ENCODE data around the gene RNF14.
"Not testable (repeated sequence)": the region's sequence is repeated elsewhere in the genome, so short reads cannot be mapped to it uniquely, and the experiment has no call there.

Gene RNF14

DNA sequence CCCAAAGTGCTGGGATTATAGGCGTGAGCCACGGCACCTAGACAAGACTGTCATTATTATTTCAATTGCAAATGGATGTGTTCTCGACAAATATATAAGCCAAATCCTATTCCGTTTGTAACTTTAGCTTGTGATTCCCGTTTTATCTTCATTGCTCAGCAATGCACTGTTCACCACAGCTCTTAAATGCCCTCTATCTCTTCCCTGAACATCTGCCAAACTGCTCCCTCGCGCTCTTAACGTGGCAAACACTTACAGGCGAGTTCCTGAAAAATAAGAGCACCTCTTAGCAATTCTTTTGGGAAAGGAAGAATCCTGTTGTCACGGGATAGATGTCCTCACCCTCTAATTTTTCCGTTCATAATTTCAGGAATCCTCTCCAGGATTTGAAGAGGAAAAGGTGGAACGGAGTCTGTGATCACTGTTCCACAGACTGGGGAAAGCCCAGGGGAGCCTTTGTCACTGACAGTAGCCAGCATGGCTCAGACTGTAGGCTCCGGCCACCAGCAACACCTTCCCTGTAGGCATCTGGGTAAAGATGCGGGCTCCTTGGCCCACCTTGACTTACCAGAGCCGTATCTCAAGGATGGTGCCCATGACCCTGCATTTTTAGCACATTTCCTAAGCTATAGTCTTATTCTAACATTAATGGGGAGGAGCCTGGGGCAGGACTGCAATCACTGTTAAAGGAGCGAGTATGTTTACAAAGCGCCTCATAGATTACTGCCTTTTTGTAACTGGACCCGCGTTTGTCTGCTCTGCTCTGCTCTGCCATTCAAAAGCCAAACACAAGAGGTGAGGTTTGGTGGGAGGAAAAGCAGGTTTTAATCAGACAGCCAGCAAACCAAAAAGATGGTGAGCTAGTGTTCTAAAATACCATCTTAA lies 64.1 kb downstream of the RNF14 start:
- H2AFZ ChIP-seq: no peak overlapping the region
- H3K36me3 ChIP-seq (ENCODE audit: control insufficient read depth, insufficient read depth, low read length): no peaks in the 10 kb centered on the region
- H3K4me2 ChIP-seq (ENCODE audit: low read length): no peak overlapping the region
- H3K27me3 ChIP-seq (ENCODE audit: control insufficient read depth, insufficient read depth, low read length): no peaks in the 10 kb centered on the region
- H3K27ac ChIP-seq: no peak overlapping the region
- no peak overlapping the region for H3K4me3 ChIP-seq (ENCODE audit: low read depth, low read length)
- TF ChIP-seq CTCF (IDR thresholded peaks at IDR 0.05): no peak
- H3K9me3 ChIP-seq (ENCODE audit: control insufficient read depth, low read length): no peaks in the 10 kb centered on the region
- no peak overlapping the region for H3K9ac ChIP-seq
- no peaks in the 10 kb centered on the region for H3K79me2 ChIP-seq
- no peaks in the 10 kb centered on the region for H3K4me1 ChIP-seq

- H2AFZ ChIP-seq; H3K9ac ChIP-seq; H3K4me1 ChIP-seq; H3K9me3 ChIP-seq (ENCODE audit: control insufficient read depth, low read length); H3K36me3 ChIP-seq (ENCODE audit: control insufficient read depth, insufficient read depth, low read length); H3K4me3 ChIP-seq (ENCODE audit: low read depth, low read length); H3K27me3 ChIP-seq (ENCODE audit: control insufficient read depth, insufficient read depth, low read length); H3K27ac ChIP-seq; H3K79me2 ChIP-seq; H3K4me2 ChIP-seq (ENCODE audit: low read length): not testable (repeated sequence)
These were observed 65.0 kb downstream of the RNF14 start for GRCh38 chr5:142033632-142034567.

- no peak overlapping the region for H2AFZ ChIP-seq
- H3K36me3 ChIP-seq (ENCODE audit: control insufficient read depth, insufficient read depth, low read length): no peaks in the 10 kb centered on the region
- no peak overlapping the region for H3K4me3 ChIP-seq (ENCODE audit: low read depth, low read length)
- no peaks in the 10 kb centered on the region for H3K27me3 ChIP-seq (ENCODE audit: control insufficient read depth, insufficient read depth, low read length)
- H3K9ac ChIP-seq: no peak overlapping the region
- H3K79me2 ChIP-seq: no peaks in the 10 kb centered on the region
- H3K4me2 ChIP-seq (ENCODE audit: low read length): no peak overlapping the region
- H3K27ac ChIP-seq: no peak overlapping the region
- no peaks in the 10 kb centered on the region for H3K4me1 ChIP-seq
- H3K9me3 ChIP-seq (ENCODE audit: control insufficient read depth, low read length): no peaks in the 10 kb centered on the region
- no peak for TF ChIP-seq CTCF (IDR thresholded peaks at IDR 0.05)
These were observed 66.1 kb downstream of the RNF14 start for GRCh38 chr5:142034994-142035393.

GRCh38 chr5:142036918-142037317 lies 68.0 kb downstream of the RNF14 start:
- H3K4me3 ChIP-seq (ENCODE audit: low read depth, low read length): no peak overlapping the region
- no peaks in the 10 kb centered on the region for H3K36me3 ChIP-seq (ENCODE audit: control insufficient read depth, insufficient read depth, low read length)
- H3K4me1 ChIP-seq: no peaks in the 10 kb centered on the region
- no peak overlapping the region for H3K27ac ChIP-seq
- H3K9me3 ChIP-seq (ENCODE audit: control insufficient read depth, low read length): no peaks in the 10 kb centered on the region
- no peaks in the 10 kb centered on the region for H3K27me3 ChIP-seq (ENCODE audit: control insufficient read depth, insufficient read depth, low read length)
- TF ChIP-seq CTCF (IDR thresholded peaks at IDR 0.05): no peak
- H3K79me2 ChIP-seq: no peaks in the 10 kb centered on the region
- H3K9ac ChIP-seq: no peak overlapping the region
- no peak overlapping the region for H3K4me2 ChIP-seq (ENCODE audit: low read length)
- no peak overlapping the region for H2AFZ ChIP-seq

DNA sequence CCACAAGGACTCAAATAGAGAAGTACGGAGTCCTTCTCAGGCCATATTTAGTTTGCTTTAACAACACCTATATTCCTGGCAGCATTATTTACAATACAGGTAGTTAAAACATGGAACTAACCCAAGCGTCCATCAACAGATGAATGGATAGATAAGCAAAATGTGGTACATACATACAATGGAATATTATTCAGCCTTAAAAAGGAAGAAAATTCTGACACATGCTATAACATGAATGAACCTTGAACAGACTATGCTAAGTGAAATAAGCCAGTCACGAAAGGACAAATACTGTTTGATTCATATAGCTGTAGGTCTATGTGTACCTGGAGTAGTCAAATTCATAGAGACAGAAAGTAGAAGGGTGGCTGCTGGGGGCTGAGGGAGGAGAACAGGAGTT lies 68.7 kb downstream of the RNF14 start:
- not testable (repeated sequence) for H2AFZ ChIP-seq; H3K9ac ChIP-seq; H3K27me3 ChIP-seq (ENCODE audit: control insufficient read depth, insufficient read depth, low read length); H3K36me3 ChIP-seq (ENCODE audit: control insufficient read depth, insufficient read depth, low read length); H3K79me2 ChIP-seq; H3K27ac ChIP-seq; H3K4me2 ChIP-seq (ENCODE audit: low read length); H3K4me3 ChIP-seq (ENCODE audit: low read depth, low read length); H3K9me3 ChIP-seq (ENCODE audit: control insufficient read depth, low read length); H3K4me1 ChIP-seq
